GDM1 (cell line): ENCODE results near the gene TTC7B.

Source experiments
- DNase-seq: peaks from one replicate; lab custom pipeline; 2025; lab: John Stamatoyannopoulos, UW

The TTC7B gene

GRCh38 chr14:90703841-90704737 lies 112.1 kb downstream of the TTC7B start:
- DNase-seq, result no peak

DNA sequence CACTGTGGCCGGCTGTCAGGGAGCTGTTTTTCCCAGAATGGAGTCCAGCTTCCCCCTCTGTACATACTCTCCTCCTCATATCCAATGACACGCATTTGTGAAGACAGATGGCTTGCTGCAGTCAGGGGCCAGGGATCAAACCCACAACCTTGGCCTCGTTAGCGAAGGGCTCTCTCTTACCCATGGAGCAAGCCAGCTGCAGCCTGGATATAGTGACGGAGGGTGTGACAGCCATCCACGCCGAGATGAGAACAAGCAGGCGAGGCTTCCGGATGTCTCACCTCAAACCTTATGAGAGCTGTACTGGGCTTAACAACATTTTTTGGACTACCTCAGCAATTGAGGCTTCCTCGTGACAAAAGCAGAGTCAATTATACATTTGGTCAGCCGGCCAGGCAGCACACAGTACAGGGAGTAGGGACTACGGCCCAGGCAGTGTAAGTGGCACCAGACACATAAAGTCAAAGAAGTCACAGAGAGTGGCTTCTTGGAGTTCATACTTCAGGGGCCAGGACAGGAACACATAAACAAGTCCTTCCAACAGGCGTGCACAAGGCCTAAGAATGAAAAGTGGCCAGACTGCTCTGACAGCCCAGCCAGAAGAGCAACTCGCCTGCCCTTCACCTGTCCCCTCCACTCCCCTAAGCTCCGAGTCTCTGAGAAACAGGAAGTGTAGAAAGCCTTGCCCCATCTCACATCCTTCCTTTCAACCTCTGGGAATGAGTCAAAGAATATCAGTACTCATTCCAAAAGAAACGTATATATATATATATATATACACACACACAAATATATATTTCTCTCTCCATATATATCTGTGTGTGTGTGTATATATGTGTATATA lies 115.1 kb downstream of the TTC7B start:
- DNase-seq, result no peak

DNA sequence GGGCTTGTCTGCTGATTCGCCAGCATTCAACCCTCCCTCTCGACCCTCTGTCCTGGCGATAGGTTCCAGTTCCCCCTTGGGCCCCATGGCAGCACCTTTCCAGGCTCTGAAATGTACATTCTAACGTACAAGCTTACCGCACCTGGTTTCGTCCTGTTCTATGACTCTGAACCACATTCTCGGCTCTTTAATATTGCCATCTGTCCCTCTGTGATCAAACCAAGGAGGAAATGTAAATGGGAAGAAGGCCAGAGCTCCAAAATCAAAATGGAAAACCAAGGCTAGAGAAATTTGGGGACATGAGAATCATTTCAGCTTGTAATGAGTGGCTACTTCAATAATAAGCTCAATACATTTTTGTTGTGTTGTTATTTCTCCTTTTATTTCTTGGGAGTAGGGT lies 117.2 kb downstream of the TTC7B start:
- no peak for DNase-seq

DNA sequence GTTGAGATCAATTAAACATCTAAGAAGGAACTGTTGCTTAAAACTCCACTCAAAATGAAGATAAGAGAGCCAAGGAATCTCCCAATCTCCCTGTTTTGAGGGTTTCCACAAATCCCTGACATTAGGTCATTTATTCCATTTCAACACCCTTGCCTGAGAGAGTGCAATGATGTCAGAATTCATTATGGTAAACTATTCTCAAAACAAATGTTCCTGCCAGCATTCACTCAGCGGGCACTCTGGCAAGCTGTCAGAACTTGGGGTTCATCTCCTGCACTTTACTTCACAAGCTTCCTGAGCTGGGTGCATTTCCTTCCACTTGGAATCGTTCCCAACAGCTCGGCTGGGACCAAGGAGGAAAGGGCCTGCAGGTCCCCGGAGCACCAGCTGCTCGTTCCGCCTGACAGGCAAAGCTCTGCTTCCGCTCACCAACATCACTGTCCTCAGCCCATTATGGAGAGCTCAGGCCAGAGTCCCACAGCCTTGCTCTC lies 117.8 kb downstream of the TTC7B start:
- DNase-seq, result no peak

- peak; percentile 37 for DNase-seq
Measured at GRCh38 chr14:90697577-90698206, 118.5 kb downstream of the TTC7B start.

- DNase-seq, result no peak
Measured at GRCh38 chr14:90697132-90697531, 119.1 kb downstream of the TTC7B start.

- no peak for DNase-seq
Measured at GRCh38 chr14:90696720-90697119, 119.5 kb downstream of the TTC7B start.

- DNase-seq, result no peak
Measured at GRCh38 chr14:90695997-90696660, 120.1 kb downstream of the TTC7B start.

DNA sequence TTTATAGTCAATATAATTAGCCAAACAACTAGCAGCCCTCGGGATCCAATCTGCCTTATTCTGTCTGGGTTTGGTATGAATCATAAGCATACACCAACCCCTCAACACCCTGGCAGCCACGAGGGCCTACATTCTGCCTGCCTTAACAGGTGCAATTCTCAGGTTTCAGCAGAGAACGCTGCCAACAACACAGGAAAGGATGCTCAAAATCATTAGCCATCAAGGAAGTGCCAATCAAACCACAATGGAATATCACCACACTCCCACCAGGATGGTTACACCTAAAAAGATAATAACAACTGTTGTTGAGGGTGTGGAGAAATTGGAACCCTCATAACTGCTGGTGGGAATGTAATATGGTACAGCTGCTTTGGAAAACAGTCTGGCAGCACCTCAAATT lies 122.8 kb downstream of the TTC7B start:
- no peak for DNase-seq

DNA sequence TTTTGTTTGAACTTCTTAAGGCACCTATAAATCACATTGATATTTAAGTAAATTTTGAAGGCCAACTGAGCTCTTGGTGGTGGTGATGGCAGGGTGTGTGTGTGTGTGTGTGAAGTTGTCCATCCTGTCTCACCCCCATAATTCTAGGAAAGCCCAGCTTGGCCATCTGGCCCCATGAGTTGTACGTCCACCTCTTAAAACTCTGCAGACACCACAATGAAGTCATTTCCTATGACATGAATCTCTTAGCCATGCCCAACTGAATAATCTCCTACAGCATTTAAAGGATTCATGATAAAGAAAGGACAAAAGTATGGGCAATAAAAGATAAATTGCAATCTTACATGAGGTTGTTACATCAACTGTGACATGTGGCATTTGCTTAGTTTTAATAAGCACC lies 123.4 kb downstream of the TTC7B start:
- no peak for DNase-seq

- no peak for DNase-seq
Measured at GRCh38 chr14:90692061-90692460, 124.2 kb downstream of the TTC7B start.

DNA sequence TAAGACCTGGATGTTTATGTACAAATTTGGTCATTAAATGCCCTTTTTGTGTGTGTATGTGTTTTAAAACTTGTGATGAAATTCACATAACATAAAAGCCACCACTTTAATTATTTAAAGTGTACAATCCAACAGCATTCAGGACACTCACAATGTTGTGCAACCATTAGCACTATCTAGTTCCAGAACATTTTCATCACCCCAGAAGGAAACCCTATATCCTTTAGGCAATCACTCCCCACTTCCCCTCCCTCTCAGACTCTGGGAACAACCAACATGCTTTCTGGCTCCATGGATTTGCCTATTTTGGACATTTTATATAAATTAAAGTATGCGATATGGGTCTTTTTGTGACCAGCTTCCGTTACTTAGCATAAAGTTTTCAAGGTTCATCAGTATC lies 124.6 kb downstream of the TTC7B start:
- no peak for DNase-seq

DNA sequence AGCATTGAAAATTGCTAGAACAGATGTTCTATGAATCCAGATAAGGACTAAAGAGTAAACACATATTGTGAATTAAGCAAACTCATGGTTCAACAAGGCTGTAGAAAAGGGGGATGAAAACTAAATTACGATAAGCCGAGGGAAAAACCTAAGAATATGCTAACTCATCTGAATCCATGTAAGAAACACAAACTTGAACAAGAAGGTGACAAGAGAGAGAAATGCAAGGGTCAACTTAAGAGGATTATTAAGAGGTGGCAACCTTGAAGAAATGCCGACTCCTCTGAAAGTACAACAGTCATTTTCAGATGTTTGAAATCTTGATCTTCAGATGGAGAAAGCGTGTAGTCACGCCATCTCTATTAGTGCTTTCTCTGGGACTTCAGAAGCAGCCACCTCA lies 128.6 kb downstream of the TTC7B start:
- DNase-seq, result no peak

- no peak for DNase-seq
Measured at GRCh38 chr14:90682615-90683014, 133.6 kb downstream of the TTC7B start.

- DNase-seq, result no peak
Measured at GRCh38 chr14:90681929-90682328, 134.3 kb downstream of the TTC7B start.

GRCh38 chr14:90678846-90679362 lies 137.3 kb downstream of the TTC7B start:
- DNase-seq, result no peak

DNA sequence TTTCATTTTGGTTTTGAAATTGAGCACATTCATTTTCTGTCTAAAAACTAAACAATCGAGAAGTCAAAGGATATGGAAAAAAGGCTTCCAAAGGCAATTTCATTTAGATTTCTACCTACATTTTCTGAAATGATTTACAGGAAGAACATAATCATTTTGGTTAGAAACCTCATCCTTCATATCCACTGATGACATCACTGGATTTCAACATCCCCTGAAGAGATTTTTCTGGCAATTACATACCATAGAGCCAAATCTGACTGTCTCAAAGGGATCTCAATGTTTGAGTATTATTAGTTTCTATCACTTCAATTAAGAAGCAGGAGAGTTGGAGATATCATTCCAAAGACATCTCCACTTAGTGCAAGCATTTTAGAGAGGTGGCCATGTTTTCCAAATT lies 137.8 kb downstream of the TTC7B start:
- no peak for DNase-seq

GRCh38 chr14:90677484-90678050 lies 138.7 kb downstream of the TTC7B start:
- no peak for DNase-seq

DNA sequence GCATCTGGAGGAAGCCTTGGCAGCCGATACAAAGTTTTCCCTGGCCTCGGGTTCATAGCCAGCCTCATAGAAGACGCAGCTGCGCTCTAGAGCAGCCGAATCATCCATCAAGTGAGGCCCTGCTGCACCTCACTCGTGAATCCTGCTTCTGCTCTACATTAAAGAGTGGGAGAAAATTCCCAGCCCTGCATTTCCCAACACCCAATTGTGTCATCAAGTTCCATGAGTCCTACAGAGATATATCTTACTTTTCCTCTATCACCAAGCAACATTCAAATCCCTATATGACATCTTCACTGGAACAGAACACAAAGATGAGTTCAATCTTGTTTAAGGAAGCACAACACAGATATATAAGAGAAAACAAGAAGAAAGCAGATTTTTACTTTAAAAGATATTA lies 139.3 kb downstream of the TTC7B start:
- DNase-seq, result no peak

DNA sequence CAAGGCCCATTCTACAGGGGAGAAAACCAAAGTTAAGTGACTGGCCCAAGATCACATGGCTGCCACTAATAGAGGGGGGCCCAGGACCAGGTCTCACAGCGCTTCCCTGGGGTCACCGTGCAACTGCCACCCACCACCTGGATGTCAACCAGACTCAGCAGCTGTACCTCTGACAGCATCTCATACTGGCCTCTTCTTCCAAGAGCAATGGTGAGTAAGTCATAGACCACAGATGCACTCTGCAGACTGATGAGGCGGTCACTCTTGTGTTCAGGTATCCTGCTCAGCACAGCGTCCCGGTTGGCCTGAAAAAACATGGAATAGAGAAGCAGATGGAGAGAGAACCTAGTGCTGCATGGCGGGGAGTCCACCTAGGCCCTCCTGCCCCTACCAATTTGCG lies 139.9 kb downstream of the TTC7B start:
- no peak for DNase-seq

- DNase-seq, result peak; percentile 28
Measured at GRCh38 chr14:90675399-90675798, 140.8 kb downstream of the TTC7B start.
